ENCODE measurements around the gene THAP3.
"Not testable (repeated sequence)": the region's sequence is repeated elsewhere in the genome, so short reads cannot be mapped to it uniquely, and the experiment has no call there.

Gene THAP3

DNA sequence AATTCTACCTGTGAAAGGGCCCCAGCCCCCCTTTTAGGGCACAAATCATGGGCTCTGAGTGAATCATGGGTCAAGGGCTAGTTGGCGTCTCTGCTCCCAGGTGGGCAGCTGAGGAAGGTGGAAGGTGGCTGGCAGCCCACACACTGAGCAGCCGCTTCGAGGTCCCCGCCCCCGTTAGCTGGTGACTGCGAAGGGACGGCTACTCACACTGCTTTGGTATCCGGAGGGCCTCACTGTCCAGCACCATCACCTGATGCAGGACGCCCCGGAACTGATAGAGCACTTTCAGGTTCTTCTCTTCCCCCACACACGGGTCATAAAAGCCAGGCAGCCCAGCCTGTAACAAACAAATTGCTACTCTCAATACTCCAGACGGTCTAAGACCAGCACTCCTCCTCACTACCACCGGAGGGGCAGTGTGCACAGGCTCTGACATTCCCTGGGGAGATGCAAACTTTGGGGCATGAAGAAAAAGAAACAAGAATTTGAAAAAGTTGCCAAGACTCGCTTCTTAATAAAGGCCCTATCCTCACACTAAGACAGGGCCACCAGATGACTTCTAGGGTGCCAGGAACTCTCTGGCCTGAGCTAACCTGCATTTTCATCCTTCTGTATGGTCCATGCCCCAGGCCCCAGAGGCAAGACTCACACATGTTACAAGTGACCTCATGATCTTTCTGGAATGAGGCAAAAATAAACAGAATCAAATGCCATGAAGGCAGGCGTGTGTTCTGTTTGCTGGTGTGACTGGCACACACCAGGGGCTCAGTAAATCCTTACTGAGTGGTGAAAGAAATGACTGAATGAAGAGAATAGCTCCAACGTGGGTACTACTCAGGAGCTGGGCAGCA, 11.5 kb downstream of the THAP3 start:
- no peak for DNase-seq

DNA sequence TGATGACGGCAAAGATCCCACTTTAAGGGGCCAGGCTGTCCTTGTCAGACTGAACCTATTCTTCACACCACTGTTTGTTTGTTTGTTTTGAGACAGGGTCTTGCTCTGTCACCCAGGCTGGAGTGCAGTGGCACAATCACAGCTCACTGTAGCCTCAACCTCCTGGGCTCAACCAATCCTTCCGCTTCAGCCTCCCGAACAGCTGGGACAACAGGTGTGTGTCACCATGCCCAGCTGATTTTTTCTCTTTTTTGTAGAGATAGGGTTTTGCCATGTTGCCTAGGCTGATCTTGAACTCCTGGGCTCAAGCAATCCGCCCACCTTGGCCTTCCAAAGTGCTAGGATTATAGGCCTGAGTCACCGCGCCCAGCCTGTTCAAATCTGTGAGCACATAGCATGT, 12.1 kb downstream of the THAP3 start:
- DNase-seq, result not testable (repeated sequence)

DNA sequence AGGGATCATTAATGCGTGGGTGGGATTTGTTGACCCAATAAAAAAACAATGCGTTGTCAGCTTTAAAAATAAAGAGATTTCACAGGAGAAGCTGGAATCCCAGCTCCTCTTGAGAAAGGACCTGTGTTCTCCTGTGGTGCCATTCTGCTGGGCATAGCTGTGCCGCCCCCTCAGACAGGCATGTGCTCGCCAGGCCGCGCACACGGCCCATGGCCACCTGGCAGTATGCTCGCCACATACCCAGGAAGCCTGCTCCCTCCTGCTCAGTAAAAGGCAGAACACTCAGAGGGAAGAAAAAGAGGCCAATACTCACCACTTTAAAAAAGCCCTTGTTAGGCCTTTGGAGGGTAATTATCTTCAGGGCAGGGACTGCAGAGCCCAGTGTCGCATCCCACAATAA, 13.1 kb downstream of the THAP3 start:
- no peak for DNase-seq

DNA sequence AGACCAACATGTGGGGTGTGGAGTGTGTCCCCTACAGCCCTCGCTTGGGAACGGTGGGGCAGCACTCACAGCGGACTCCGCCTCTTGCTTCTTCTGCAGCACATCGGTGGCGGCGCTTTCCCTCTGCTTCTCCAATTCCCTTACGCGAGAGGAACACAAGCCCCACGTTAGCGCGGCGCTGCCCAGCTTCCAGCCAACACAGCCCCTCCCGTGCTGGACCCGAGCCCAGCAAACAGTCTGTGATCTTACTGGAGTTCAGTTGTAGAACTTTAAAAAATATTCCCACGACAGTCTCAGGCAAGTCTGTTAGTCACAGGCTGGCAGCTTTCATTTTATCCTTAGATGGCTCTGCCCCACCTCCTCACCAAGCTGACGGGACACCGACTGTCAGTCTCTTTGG, 13.6 kb downstream of the THAP3 start:
- DNase-seq, result no peak

DNA sequence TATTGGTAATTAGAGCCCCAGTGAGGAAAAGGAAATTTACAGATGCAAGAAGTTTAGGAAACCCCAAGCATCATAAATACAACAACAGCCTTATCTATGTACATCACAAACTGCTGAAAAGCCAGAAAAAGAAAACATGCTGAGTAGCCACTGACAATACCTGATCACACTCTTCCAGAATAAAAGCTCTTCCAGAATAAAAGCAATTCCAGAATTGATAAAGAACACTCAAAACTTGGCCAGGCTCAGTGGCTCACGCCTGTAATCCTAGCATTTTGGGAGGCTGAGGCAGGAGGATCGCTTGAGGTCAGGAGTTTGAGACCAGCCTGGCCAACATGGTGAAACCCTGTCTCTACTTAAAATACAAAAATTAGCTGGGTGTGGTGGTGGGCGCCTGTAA, 16.2 kb downstream of the THAP3 start:
- DNase-seq, result not testable (repeated sequence)

DNA sequence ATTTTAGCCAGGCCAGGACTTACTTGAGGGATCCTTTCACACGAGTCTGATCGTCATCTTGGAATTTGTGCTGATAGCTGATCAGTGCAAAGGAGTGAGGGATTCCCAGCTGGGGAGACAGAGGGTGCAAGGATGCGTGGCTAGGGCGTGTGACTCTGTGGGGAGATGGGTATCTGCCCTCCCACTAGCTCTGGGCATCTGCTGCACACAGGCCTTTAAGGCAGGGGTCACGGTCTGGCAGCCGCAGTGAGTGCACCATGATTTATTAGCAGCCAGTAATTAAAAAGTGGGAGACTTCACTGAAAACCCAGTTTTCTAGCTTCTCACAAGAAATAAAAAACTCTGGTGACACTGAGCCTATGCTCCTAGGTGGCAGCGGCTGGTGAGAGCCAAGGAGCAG, 20.4 kb downstream of the THAP3 start:
- DNase-seq, result no peak

DNA sequence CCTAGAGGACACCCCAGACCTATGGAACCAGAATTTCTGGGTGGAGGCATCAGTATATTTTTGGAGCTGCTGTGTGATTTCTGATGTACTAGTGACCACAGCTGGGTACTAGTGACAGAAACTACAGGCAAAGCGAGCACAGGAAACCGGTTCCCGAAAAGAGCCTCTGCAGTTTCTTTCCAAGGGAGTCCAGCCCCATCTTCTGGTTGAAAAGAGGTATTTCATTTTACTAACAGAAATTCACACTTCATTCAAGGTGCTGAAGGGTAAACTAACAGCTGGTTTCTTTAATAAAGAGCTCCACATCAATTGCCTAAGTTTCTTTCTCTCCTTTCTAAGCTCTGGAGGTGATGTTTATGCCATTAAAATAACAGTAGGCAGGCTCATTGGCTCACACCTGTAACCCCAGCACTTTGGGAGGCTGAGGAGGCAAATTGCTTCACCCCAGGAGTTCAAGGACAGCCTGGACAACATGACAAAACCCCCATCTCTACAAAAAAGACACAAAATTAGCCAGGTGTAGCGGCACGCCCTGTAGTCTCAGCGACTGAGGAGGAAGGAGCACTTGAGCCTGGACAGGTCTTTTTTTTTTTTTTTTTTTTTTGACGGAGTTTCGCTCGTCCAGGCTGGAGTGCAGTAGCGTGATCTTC, 22.0 kb downstream of the THAP3 start:
- DNase-seq, result peak; percentile 45

DNA sequence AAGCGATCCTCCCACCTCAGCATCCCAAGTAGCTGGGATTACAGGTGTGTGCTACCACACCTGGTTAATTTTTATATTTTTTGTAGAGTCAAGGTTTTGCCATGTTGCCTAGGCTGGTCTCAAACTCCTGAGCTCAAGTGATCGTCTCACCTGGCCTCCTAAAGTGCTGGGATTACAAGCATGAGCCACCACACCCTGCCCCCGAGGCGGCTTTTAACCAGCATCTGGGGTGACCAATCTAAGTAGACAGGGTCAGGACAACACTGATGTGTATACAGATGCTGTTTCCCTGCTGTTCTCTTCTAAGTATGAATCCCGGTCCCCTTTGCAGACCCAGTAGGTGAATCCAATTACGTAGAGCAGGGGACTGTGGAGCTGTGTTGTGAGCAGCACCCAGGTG, 23.9 kb downstream of the THAP3 start:
- DNase-seq, result peak; percentile 5

DNA sequence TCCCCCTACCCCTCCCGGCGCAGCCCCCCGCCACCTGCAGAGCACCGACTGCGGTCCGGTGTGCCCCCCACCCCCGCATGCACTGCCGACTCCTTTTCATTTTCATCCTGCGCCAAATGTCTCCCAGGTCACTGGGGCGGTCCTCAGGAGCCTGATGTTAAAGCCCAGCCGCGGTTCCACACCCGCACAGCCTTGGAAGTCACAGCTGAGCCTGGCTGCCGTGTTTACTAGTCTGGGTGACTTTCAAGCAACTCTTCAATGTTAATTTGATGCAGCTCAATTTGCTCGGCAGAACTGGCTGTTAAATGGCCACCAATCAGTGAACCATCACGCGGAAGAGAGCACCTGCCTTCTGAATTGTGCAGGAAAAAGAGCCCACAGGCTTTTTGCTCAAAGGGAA, 27.2 kb downstream of the THAP3 start:
- no peak for DNase-seq

DNA sequence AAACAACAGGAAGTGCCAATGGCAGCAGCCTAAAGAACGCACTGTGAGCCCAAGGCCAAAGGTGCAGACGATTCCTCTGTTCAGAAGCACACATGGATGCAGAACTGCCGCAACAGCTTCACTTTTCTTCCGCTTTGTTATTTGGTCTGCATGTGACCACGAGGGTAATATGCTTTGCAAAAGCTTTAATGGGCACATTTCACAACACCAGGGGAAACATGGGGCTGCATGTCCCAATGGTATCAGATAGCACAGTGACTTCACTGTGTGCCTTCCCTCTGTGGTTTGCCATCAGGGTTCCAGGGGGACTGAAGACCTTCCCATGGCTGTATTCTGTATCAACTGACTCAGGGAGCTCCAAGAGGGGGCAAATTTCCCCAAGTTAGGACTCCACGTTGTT, 28.3 kb downstream of the THAP3 start:
- DNase-seq, result no peak

DNA sequence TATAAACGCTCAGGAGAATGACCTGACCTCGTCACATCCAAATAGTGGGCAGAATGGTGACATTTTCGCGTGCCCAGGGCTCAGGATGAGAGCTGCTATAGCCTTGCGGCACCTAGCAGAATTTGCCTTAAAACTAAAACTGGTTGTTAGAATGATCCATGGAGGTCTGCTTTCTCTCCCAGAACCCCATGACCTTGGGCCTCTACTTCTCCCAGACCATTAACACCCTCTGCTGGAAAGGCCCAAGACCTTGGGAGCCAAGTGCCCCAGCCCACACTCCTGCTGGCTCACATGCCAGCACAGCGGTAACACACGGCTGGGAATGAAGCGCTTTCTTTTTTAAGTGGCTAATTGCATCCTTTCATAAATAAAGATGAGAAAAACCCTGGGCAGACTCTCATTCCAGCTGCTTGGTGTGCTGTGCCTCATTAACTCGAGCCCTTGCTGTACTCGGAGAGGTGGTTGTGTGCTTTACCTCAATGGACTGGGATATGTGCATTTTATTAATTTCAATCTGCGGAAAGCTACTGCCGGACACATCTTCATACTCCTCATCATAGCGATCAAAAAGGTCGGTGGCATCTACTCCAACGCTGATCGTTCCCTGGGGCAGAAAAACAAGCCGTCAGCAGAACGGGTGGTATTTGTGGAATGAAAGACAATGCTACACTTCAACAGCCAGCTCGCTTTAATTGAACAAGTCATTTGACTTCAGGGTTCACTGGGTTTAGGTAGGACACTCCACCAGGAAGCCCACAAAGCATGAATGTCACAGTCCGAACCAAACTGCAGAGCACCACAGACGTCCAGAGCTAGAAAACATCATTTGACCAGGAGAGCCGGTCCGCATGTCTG, 29.0 kb downstream of the THAP3 start:
- DNase-seq, result no peak

DNA sequence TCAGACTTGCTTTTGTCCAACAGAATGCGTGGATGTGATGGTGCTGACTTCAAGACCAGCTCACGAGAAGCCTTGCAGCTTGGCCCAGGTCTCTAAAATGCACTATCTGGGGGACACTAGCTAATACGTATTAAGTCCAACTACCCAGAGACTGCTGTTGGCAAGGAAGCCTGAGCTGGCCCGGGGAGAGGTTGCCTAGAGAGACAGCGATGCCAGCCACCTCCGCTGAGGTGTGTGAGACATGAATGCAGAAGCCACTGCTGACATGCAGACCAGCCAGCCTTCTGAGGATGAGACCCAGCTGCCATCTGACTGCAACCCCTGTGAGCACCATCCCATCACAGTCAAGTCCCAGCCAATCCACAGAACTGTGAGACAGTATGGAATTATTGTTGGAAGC, 32.5 kb downstream of the THAP3 start:
- no peak for DNase-seq

DNA sequence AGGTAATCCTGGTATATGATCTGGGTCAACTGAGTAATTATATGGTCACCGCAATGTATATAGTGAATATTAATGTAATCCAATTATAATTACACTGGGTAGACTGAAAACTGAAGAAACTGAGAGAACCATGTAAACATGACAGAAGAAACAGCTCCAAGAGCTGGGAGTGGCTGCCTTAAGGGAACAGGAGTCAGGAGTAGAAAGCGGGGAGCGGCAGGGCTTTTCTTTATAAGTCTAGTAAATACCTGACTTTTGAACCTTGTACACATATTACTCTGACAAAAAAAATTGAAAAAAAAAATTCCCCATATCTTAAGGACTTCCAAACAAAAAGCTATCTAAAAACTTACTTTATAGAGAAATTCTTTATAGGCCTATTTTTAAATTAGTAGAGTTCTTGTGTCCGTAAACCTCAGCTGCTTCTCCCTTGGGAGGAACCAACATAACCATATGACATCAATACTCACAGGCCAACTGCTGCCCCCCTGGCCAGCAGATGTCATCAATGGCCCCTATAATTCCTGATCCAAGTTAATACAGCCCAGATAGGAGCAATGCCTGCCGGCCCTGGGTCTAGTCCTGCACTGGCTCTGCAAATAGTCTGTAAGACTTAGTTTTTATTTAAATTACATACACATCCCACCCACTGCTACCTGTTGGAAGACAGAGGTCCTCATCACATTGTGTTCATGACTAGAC, 33.8 kb downstream of the THAP3 start:
- no peak for DNase-seq

DNA sequence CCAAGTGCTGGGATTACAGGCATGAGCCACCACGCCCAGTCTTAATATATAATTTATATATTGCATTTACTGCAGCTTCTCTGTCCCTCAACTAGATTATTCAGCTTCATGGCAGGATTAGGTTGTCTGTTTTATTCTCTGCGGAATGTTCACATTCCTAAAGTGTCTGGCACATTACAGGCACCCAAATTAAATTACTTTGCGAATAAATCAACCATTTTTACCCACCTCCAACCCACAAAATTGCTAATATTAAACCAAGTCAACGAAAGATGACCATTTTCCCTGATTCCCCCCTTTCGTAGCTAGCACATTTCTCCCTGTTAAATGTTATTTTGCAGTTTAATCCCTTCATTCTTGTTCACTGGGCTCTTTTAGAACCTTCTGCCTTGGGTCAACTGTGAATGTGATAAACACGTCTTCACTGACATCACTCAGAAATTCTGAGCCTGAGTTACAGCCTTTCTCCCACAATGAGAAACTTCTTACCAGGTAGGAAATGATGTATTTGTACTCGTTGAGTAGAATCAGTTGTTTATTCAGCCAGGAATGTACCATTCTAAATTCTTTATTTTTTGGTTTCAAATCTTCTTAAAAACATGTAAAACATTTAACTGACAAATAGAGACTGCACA, 35.9 kb downstream of the THAP3 start:
- DNase-seq, result no peak

DNA sequence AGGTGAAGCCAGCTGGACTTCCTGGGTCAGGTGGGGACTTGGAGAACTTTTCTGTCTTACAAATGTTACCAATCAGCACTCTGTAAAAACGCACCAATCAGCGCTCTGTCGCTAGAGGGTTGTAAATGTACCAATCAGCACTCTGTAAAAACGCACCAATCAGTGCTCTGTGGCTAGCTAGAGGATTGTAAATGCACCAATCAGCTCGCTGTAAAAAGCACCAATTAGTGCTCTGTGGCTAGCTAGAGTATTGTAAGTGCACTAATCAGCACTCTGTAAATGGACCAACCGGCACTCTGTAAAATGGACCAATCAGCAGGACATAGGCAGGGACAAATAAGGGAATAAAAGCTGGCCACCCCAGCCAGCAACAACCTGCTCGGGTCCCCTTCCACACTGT, 37.8 kb downstream of the THAP3 start:
- not testable (repeated sequence) for DNase-seq

DNA sequence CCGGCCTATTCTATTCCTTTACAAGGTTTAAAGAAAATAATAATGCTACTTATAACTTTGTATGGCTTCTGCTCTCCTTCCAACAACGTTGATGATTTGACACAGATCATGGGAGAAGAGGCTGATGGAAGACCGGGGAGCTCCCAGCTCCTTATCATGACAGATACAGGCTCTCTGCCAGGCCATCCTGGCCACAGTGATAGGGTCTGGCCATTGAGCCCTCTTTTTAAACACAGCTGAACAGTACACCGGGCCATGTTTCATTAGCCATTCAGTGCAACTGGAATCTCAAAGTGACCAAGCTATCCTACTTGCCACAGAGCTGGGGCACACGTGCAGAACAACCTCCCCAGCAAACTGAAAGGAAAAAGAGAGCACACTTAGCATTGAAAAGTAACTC, 42.0 kb downstream of the THAP3 start:
- no peak for DNase-seq

DNA sequence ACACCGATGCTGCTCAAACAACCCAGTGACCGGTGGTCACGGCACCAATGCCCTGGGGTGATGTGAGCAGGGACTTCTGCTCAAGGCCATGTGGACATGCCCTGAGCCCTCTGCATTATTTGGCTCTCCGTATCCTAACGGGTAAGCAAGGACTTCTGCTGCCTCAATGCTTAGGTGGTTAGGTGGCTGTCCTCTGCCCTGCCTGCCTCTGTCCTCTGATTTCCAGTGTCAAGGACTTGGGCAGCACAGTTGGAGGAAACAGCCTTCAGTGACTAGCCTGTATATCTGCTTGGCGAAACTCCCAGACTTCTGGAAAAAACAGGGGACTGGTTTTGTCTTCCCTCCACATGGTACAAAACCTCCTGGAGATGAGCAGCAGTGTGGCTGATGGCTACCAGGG, 42.5 kb downstream of the THAP3 start:
- DNase-seq, result no peak

DNA sequence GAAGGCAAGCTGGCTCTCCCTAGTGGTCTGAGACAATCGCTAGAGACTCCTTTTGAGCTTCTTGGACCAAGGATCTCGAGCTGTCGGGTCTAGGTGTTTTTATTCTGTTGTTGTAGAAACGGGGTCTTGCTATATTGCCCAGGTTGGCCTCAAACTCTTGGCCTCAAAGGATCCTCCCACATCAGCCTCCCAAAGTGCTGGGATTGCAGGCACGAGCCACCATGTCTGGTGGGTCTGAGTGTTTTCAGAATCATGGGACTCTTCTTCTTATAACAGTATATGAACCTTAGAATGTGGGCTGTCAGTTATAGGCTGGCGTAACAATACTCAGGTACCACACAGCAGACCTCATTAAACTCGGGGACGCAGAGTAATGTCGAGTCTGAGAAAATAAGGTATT, 43.8 kb downstream of the THAP3 start:
- no peak for DNase-seq

DNA sequence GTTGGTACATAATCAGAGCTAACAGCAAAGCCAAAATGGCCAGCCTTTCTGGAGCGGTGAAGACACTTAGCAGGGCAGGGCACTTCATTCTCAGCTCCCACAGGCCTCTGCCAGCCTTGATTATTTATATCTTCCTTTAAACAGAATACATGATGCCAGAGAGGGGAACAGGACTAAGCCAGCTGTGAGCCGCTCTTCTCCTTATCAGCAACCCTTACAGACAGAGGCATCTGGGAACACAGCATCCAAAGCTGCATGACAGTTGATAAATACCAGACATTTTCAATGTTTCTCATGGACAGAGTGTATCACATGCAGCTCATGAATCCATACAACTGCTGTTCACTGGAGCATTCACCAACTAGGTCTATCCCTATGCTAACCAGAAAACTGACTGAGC, 47.9 kb downstream of the THAP3 start:
- no peak for DNase-seq

DNA sequence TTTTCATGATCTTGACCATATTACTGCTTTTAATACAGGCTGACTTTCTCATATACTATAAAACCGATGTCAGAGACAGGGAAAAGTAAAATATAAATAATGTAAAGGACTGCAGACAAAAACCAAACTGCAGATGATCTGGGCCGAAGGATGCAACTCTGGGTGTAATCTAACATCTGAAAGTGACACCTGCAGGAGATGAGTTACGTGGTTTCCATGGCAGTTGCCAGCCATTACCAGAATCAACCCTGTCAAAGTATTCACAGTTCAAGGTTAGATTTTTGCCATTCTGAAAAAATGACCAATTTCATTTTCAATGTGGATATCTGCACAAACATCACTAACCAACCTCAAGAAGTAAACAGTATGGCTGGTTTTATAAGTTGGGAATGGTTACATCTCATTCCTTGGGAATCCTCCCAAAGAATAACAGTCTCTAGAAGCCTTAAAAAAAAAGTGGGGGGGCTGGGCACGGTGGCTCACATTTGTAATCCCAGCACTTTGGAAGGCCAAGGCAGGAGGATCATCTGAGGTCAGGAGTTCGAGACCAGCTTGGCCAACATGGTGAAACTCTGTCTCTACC, 49.2 kb downstream of the THAP3 start:
- DNase-seq, result no peak

DNA sequence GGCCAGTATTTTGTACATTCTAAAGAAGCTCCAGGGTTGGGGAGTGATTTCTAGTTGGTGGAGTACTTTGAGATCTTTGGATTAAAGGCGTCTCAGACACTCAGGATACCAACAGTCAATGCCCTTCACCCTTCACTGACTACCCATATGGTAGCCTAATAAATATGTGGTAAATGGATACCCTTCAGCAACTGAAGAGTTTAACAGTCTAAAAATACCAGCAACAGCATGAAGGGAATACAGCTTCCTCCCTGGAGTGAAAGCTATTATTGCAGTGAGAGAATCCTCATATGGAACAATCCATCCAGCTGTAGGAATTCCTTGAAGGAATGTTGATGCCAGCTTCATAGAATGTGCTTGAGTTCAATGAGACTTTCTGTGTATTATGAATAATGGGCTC, 50.1 kb downstream of the THAP3 start:
- no peak for DNase-seq

DNA sequence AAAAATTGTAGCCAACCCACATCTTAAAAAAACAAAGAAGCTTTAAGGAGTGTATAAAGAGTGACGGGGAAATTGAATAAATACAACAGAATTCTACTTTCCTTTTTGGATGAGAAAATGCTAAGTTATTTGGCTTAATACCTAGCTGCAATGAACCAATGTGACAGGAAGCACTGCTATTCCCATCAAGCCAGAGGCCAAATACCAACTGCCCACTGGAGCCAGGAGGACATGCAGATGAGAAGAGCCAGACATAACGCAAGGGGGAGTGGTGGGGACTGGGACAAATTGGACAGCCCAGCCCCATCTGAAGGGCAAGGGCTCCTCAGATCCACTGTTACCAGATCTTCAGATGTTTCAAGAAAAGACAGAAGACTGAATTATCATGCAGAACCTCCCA, 51.3 kb downstream of the THAP3 start:
- no peak for DNase-seq
